PC-3 (cell line): ENCODE data around the gene CEP76.

Source experiments
- EZH2 ChIP-seq: fragments of 300-600 bp; sonication (generic); IDR thresholded peaks from one replicate; pipeline ENCODE4 v1.6.1; 2017; ENCODE audit warnings: antibody characterized with exemption, mild to moderate bottlenecking, low read length; ENCODE audit not compliant: unreplicated experiment
- TF ChIP-seq, protein P1 (sequence below): fragments of 300-600 bp; sonication (generic); conservative IDR thresholded peaks from 2 replicates; pipeline ENCODE4 v1.5.1; 2017; ENCODE audit warnings: antibody characterized with exemption, low read depth, mild to moderate bottlenecking, low read length

DNA sequence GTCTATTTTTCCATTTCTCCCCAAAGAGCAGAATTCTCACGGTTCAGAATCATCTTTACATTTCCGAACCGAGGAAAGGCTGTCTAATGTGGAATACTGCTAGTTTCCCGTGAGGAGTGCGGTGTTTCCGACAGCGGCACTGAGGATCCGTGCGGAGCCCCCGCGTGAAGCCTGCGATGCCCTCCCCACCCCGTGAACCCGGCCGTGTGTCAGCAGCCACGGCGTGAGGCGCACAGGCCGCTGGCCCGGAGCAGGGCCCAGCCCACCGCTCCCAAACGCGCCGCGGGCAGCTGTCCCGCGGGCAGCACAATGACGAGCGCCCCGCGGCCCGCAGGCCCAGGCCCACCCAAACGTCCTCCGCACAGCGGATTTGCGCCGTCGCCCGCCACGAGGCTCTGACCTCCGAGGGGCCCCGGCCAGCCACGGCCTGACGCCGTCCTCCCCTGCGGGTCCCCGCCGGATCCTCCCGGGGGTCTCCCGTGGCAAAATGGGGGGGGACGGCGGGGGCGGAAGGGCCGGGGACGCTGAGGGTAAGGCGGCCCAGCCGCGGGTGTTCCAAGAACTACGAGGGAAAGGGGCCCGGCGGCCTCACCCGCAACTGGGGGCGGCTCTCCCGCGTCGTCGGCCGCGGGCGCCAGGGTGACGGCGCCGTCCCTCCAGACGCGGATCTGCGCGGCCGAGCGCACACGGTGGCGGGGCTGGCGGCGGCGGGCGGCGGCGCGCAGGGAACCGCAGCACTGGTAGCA lies 45.4 kb downstream of the CEP76 start:
- TF ChIP-seq, protein P1, sequence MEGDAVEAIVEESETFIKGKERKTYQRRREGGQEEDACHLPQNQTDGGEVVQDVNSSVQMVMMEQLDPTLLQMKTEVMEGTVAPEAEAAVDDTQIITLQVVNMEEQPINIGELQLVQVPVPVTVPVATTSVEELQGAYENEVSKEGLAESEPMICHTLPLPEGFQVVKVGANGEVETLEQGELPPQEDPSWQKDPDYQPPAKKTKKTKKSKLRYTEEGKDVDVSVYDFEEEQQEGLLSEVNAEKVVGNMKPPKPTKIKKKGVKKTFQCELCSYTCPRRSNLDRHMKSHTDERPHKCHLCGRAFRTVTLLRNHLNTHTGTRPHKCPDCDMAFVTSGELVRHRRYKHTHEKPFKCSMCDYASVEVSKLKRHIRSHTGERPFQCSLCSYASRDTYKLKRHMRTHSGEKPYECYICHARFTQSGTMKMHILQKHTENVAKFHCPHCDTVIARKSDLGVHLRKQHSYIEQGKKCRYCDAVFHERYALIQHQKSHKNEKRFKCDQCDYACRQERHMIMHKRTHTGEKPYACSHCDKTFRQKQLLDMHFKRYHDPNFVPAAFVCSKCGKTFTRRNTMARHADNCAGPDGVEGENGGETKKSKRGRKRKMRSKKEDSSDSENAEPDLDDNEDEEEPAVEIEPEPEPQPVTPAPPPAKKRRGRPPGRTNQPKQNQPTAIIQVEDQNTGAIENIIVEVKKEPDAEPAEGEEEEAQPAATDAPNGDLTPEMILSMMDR: no peak
- TF ChIP-seq EZH2: no peak
